ENCODE results near the gene CC2D2A.
"Not testable (repeated sequence)": the region's sequence is repeated elsewhere in the genome, so short reads cannot be mapped to it uniquely, and the experiment has no call there.

Gene CC2D2A

DNA sequence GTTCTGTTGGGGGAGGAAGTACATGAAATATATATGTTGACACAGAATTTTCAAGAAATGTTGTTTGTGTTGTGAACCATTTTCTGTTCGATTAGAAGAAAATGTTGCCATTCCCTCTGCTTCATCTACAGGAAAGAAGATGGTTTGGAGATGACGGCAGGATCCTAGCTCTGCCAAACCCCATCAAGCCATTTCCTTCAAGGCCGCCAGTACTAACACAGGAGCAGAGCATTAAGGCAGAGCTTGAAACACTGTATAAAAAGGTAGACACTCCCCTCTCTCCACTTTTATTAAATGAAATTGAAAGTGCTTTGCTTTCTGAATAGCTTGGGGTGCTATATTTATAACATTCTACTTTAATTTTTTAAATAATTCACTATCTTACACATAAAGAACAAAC, 46.8 kb downstream of the CC2D2A start:
- no peak for DNase-seq (ENCODE audit: low spot score)

DNA sequence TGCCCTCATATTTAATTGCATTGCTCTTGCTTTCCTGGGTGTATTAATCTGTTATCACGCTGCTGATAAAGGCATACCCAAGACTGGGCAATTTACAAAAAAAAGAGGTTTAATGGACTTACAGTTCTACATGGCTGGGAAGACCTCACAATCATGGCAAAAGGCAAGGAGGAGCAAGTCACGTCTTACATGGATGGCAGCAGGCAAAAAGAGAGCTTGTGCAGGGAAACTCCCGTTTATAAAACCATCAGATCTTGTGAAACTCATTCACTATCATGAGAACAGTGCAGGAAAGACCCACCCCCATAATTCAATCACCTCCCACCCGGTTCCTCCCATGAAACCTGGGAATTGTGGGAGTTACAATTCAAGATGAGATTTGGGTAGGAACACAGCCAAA, 48.0 kb downstream of the CC2D2A start:
- not testable (repeated sequence) for DNase-seq (ENCODE audit: low spot score)

DNA sequence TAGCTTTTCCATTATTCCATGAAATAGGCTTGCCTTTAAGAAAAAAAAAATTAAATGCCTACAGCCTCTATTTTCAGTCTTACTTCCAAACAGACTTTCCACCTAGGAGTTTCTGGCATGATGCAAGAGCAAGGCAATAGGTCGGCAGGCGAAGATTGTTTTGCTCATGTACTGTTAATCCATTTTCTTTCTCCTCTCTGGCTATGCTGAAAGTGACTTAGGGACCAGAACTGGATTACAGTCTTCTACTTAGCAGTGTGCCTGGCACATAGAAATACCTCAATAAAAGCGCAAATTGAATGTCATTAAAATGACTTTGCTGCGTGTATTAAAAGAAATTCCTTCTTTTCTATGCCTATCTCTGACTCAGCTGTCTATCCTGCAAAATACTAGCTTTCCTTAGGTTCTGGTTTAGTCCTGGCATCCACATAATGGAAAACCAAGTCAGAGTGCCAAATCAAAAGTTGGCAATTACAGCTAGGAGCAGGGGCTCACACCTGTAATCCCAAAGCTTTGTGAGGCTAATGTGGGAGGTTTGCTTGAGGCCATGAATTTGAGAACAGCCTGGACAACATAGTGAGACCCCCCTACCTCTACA, 51.9 kb downstream of the CC2D2A start:
- DNase-seq (ENCODE audit: low spot score): no peak

DNA sequence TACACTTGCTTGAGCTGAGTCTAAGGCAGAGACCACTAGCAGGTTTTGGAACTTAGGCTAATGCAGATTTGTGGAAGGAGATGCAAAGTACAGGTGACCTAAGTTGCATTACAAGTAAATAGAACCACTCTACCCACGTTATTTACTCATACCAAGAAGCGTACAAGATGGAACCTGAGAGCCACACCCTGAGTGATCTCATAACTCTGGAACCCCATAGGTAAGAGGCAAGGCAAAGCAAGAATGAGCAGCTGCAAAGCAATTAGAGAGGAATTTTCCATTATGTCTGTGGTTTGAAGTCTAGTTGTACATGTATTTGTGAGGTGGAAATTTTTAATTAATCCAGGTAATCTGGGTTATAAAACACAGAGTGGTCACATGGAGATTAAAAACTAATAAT, 55.4 kb downstream of the CC2D2A start:
- peak; percentile 65 for DNase-seq (ENCODE audit: low spot score)

DNA sequence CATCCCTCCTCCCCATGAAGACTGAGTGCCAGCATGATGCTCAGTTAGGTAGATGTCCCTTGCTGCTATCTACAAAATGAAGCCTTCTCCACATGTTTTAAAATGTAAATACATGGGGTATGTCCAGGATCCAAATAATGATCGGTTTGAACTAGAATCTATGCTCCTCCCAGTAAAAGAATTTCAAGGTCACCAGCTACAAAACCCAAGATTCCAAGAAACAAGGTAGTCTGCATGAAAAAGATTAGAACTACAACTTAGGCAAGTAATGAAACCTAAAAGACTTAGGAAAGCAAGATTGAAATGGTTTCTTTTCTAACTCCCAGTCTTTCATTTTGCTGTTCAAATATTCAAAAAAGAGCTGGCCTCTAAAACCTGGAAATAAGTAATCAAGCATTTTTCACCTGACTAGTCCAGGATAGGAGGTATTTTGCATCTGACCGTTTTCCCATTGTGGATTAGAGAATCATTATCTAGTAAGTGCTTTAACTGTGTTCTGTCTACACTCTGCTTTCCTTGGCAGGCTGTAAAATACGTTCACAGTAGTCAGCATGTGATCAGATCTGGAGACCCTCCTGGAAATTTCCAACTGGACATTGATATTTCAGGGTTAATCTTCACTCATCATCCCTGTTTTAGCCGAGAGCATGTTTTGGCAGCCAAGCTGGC, 57.4 kb downstream of the CC2D2A start:
- peak; percentile 36 for DNase-seq (ENCODE audit: low spot score)

DNA sequence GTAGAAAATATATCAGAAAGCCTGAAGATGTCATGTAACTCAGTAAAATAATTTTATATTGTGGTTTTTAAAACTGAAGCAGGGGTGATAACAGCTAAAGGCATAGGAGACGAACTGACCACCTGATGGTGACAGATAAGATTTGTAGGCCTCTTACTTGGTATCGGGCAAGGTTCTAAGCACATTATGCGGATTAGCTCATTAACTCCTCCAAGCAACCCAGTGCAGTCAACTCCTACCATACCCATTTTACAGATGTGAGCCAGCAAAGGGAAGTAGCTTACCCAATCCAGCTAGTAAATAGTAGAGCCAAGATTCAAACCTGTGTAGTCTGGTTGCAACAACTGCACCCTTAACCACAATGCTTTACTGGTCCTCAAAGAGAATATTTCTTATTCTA, 62.1 kb downstream of the CC2D2A start:
- DNase-seq (ENCODE audit: low spot score): no peak

DNA sequence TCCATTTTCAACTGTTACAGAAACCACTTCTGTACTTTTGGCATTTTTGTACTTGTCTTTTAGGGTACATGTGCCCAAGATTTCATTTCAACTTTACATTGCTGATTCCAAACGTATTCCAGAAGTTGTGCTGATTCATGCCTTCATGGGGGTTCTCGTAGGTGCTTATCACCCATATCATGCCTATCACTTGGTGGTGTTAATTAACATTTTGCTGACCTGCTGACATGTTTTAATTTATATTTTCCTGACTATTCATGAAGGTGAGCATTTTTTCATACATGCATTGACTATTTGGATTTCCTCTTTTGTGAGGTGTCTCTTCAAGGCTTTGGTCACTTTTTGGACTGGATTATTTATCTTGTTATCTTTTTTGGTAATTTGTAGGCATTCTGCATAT, 64.1 kb downstream of the CC2D2A start:
- no peak for DNase-seq (ENCODE audit: low spot score)

DNA sequence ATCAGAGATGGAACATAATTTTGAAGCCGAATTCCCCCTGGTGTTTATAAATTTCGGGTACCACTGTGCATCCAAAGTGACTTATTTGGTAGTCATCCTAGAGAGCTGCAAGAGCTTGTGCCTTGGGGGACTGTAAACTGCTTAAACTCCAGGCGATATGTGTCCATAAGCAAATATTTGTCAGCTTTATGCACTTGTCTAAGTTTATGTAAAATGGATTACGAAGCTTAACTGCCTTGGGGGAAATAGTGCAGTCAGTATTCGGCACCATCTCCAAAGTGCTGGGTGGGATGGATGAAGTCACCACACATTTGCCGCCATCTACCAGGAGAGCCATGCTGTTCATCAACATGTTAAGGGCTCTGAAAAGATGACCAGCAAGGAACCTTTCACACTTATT, 65.9 kb downstream of the CC2D2A start:
- DNase-seq (ENCODE audit: low spot score): no peak

DNA sequence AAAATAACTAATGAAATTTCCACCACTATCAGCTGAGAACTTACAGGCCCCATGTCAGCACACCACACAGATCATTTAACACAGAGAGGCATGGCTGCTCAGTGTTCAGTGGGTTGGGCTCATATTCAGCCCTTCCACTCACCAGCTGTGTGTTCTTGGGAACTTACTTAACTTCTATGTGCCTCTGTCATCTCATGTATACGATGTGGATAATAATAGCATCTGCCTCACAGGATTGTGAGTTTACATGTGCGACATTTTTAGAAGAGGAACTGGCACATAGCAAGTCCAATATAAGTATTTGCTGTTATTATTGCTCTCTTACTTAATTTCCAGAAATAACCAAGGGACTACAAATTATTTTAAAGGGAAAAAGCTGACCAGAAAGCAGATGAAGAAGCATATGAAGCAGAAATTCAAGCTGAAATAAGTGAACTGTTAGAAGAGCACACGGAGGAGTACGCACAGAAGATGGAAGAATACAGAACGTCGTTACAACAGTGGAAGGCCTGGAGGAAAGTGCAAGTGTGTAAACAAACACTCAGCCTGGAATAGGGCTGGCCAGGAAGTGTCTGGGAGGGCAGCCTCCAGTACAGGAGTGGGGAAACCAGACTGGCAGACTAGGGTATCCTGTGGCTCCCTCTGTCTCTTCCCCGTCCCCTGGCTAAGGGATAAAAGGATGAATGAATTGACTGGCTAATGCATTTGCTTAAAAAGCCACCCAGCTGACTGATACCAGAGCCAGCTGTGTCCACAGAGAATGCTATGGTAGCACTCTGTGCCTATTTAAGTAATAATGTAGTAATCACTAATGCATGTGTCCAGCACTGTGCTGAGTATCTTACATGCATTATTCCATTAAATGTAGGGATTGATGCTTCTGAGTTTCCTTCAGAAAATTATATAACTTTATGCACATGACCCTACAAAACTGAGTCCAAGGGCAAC, 67.1 kb downstream of the CC2D2A start:
- DNase-seq (ENCODE audit: low spot score): no peak

DNA sequence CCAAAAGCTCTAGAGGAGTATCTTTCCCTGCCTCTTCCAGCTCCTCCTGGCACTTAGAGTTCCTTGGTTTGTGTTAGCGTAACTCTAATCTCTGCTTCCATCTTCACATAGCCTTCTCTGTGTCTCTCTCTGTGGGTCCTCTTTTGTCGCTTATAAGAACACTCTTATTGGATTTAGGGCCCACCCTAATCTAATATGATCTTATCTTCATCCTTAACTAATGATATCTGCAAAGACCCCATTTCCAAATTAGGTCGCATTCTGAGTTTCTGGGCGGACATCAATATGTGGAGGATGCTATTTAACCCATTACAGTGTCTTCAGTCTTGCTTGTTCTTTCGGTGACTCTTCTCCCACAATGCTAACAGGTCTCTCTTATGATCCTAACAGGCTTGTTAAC, 72.3 kb downstream of the CC2D2A start:
- DNase-seq (ENCODE audit: low spot score): no peak

DNA sequence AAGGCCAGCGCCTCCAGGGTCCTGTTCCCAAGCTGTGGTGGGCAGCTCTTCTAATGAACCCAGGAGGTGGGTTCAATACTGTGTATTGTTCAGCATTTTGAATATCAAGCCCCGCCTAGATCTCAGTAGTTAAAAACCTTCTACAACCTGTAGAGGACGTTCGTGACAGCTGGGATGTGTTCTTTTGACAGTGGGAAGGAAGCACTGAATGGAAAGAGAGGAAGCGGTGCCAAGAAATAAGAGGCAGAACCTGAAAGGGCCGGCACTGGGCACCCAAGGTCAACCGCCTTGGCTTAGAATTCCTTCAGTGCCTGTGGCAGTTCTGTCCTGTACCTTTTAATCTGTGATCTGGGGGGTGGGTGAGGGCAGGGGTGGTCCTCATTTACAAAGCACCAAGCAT, 73.1 kb downstream of the CC2D2A start:
- DNase-seq (ENCODE audit: low spot score): no peak

DNA sequence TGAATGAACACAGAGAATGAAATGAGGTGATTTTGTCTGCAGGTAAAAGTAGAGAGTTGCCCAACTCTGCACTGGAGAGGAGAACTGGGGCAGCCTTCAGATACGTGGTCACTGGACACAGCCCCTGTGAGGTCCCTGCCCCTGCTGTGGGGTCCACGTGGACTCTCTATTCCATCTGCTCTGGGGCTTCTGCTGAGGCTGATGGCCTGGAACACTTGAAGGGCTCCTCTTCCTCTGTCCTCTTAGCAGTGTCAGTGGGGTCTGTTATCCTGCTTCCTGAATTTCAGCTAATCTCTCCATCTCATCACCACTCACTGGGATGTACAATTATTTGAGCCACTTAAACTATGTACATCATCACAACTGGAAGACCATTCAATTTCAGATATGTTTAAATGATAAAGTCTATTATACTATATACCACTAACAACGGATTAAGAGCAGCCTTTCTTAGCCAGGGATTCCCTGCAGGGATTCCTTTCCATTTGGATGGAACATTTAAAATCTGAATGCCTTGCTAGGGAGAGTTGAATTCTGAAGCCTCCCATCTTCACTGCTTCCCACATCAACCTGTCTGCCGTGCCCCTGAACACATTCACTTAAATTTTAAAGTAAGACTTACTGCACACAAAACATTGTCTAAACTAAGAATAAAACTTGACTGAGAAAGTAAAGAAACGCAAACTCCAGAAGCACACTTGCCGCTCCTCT, 74.0 kb downstream of the CC2D2A start:
- DNase-seq (ENCODE audit: low spot score): no peak

DNA sequence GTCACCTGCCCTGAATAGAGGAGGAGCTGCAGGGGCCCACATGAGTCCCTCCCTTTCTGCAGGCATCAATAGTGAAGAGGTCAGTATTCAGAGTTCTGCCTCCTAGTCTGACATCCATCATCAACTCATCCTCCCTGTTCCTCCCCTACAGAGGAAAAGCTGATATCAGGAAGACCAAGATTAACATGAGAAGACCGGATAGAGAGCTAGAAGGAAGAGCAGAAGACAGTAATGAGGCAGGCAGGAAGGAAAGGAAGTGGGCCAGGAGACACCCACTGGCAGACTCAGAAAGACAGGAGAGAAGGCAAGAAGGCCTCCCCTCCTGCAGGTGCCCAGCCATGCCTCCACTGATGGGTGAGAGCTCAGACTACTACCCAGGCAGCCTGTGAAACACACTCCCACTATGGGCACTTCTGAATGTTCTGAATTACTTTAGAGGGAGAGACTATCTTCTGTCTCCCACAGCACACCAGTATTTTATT, 74.6 kb downstream of the CC2D2A start:
- no peak for DNase-seq (ENCODE audit: low spot score)

DNA sequence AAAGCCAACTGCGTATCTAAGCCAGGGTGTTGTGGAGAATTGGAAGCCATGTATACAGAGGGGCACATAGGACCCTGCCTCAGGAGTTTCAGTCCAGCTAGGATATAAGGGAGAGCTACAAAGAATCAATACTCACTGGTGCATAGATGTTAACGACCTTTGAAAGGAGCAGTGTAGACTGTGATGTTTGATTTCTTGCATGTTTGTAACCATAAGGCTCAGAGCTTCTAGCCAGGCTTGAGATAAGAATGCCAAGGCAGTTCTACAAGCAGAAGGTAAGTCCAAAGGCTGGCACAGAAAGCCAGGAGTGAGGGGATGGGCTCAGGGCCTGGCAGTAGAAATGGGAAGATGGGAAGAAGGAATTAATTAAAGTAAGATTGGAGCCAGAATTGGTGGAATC, 75.7 kb downstream of the CC2D2A start:
- no peak for DNase-seq (ENCODE audit: low spot score)

DNA sequence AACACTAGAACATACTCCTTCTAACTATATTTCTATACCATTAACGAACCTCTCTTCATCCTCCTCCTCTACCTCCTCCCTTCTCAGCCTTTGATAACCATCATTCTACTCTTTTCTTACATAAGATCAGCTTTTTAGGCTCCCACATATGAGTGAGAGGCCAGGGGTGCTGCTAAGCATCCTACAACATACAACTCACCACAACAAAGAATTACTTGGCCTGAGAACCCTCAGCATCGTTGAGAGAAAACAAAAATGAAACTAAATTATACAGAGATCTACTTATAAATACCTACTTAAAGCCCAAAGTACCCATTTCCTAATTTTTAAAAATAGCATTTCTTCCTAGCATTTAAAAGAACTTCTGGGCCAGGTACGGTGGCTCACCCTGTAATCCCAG, 77.7 kb downstream of the CC2D2A start:
- DNase-seq (ENCODE audit: low spot score): no peak

DNA sequence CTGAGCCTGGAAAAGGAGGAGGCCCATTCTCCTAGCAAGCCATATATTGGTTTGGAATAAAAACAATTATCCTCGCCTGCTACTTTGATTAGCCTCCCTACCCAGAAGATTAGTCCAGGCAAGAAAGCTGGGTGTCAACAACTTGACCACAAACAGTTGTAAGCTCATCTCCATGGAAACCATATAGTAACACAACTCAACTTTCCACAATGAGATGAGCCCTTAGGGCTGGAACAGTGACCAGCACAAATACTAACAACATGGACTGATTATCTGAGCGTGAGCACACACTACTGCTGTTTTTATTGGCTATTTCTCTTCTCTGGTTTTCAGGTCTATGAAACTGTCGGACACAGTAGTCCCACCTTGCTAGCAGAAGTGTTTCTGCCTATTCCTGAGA, 80.8 kb downstream of the CC2D2A start:
- peak; percentile 16 for DNase-seq (ENCODE audit: low spot score)

DNA sequence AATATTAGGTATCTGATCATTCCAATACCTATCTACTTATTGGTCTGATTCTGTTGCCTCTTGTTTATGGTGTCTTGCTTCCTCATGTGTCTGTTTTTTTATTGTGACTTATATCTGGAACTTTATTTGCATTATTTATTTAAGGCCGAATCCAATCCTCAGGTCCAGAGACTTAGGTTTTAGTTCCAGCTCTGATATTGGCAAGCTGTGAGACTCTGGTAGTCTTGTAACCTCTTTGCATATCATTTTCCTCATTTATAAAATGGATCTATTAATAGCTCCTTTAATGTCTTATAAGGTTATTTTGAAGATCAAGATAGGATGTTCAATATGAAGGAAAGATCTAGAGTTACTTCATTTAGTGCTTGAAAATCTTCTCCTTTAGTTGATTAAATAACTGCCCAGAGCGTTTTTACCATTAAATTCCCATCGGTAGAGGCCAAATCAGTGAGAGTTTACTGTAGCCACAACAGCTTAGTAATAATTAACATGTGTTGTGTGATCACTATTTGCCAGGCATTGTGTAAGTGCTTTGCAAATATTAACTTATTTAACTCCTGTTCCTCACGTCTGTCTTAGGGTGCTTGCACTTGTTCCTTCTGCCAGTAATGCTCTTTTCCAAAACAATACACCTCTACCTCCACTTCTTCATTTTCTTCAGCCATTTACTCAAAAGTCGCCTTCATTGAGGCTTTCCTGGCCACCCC, 82.2 kb downstream of the CC2D2A start:
- DNase-seq (ENCODE audit: low spot score): peak; percentile 67

DNA sequence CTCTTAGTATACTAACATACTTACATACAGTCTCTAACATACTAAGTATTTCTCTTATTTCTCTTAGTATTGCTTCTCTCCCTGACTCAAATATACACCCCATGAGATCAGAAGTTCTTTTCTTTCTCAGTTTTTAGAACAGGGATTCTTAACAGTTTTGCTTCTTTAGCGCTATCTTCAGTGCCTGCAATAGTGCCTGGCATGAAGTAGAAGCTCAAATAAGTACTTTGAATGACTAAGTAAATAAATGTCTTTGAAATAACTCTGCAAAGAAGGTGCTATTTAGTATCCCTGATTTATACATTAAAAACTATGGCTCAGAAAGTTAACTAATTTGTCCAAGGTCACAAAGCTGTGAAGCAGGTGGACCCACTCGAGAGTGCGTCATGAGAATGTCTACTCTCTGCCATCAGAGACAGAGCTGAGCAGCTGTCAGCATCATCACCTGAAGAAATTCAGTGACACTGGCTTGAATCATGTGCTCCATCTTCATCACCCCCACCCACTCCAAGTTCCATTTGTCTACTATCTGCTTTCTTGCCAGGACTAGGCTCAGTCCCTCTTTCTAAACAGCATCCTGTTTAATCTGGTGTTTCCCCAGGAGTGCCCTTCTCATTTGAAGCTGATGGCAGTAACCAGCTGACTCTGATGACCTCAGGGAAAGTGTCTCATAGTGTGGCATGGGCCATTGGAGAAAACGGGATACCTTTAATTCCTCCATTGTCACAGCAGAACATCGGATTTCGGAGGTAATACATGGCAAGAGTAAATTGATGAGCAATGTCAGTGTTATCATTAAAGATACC, 83.1 kb downstream of the CC2D2A start:
- DNase-seq (ENCODE audit: low spot score): peak; percentile 40

DNA sequence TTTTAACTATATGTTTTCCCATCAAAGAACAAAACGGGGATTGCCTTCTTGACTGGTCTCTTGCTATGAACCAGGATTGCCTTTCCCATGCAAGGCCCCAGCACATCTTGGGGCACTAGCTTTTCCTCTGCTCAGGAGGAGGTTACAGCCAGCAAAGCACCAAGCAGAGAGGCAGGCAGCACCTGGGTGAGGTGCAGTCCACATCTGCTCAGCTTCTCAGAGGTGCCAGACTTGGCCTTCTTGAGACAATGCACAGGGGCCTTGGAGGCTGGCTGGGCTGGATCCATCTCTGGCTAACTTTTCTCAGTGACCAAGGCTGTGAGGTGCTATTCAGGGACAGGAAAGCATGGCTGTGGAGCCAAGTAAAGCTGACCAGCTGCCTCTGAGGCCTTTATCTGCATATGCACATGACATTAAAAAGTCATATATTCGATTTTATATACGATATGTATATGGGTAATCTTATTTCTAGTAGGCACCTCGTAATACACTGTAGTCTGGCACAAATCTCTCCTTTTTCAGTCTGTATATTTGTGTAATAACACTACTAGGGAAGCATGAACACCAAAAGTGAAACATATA, 86.9 kb downstream of the CC2D2A start:
- DNase-seq (ENCODE audit: low spot score): no peak

DNA sequence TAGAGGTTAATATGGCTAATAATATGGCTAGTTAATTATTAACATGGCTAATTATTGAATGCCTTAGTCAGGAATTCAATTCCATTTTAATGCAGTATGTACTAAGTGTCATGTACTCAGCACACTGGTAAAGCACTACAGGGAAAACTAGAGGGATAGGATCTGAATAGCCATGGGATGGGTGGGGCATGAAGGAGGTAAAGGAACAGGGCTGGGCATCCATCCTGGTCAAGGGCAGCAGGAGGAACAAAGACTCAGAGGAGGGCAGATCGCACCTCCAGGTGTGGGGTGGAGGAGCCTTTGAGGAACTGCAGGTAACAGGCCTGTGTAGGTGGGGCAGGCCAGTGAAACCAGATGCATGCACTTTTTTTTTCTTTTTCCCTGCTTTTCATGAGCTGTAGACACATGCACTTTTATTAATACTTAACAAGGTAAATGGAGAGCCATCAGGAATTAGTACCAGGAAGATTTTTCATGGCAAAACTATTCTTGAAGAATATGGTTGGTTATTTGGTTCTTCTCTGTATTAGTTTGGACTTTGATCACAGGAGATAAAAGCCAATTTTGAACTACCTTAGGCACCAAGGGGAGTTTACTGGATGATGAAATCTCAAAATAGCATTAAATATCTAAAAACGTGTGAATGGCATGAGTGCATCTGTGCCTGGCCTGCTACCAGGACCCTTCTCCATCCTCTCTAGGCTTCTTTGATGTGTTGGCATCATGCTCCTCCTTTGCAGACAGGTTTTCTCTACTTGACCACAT, 88.3 kb downstream of the CC2D2A start:
- peak; percentile 36 for DNase-seq (ENCODE audit: low spot score)
